ENCODE data around the gene NEURL2.
"Not testable (repeated sequence)": the region's sequence is repeated elsewhere in the genome, so short reads cannot be mapped to it uniquely, and the experiment has no call there.

NEURL2 gene, protein sequence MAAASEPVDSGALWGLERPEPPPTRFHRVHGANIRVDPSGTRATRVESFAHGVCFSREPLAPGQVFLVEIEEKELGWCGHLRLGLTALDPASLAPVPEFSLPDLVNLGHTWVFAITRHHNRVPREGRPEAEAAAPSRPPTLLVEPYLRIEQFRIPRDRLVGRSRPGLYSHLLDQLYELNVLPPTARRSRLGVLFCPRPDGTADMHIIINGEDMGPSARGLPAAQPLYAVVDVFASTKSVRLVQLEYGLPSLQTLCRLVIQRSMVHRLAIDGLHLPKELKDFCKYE

DNA sequence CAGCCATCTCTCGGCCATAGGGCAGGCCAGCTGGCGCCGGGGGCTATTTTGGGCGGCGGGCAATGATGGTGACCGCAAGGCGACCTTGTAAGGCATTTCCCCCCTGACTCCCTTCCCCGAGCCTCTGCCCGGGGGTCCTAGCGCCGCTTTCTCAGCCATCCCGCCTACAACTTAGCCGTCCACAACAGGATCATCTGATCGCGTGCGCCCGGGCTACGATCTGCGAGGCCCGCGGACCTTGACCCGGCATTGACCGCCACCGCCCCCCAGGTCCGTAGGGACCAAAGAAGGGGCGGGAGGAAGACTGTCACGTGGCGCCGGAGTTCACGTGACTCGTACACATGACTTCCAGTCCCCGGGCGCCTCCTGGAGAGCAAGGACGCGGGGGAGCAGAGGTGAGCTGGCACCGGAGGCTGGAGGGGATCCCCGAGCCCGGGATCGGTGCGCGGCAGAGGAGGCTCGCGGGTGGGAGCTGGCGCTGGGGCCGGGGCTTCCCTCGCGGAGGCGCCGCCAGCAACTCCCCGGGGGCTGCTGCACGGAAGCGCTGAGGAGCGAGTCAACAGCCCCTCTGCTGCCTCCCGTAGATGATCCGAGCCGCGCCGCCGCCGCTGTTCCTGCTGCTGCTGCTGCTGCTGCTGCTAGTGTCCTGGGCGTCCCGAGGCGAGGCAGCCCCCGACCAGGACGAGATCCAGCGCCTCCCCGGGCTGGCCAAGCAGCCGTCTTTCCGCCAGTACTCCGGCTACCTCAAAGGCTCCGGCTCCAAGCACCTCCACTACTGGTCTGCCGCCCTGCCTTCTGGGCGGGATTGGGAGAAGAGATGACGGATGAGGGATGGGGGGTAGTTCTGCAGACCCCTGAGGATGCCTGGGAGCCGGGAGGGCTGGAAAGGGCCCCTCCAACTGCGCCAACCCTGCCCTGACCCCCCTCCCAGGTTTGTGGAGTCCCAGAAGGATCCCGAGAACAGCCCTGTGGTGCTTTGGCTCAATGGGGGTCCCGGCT lies at the start of gene NEURL2, which contains the start of gene CTSA:
NEURL2 (minus strand) TSS at position 224 of the 999 bp plus-strand sequence; CDS start at position 7, 217 bp downstream.
CTSA (plus strand) TSS at position 351 of the 999 bp plus-strand sequence; CDS start at position 585, 234 bp downstream.
- peak; percentile 83 for DNase-seq (ENCODE audit: low read depth in 2 of 2)

DNA sequence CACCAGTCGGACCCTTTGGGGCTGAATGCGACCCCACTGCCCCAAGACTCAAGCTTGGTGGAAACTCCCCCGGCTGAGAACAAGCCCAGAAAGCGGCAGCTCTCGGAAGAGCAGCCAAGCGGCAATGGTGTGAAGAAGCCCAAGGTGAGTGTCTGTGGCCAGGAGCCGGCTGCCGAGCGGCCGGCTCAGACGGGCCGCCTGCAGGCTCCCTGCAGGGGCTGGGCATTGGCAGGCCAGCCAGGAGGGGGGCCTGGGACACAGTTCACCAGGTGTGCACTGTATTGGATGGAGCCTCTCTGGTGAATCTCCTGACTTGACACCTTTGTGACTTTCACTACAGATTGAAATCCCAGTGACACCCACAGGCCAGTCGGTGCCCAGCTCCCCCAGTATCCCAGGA lies 49.5 kb upstream of the NEURL2 start:
- DNase-seq (ENCODE audit: low read depth in 2 of 2): no peak

DNA sequence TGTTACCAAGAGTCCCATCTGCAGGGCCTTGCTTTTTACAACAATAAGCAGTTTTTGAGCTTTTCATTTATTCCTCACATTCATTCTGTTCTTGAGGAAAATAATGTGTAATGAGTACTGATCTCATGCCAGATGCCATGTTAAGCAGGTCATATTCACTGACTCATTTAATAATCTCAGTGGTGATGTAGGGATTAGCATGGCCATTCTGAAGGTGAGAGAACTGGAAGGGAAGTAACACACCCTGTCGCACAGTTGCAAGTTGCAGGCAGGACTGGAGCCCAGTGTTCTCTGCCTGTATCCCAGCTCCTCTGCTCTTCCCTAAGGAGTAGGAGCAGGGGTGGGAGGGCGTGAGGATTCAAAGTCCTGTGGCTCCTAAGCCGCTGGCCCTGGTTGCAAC lies 49.0 kb upstream of the NEURL2 start:
- no peak for DNase-seq (ENCODE audit: low read depth in 2 of 2)

DNA sequence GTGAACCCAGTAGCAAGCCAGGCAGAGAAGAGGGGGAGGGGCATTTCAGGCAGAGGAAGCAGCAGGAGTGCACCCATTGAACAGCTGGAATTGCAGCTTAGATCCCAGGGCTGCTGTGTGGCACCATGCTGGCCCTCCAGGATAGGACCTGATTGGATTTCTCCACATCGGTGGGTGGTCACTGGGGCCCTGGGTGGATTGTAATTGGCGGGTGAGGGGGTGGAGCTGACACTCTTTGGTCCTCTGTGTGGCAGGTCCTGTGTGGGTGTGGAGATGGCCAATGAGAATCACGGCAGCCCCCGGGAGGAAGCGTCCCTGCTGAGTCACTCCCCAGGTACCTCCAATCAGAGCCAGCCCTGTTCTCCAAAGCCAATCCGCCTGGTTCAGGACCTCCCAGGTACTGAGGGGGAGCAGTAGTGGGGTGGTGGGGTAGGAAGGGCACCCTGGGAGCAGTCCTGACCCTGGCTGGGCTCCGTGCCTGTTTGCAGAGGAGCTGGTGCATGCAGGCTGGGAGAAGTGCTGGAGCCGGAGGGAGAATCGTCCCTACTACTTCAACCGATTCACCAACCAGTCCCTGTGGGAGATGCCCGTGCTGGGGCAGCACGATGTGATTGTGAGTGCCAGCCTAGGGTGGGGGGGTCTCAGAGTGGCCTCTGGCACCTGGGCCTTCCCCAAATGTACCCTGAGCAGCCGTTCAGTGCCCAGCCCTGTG lies 47.9 kb upstream of the NEURL2 start:
- DNase-seq (ENCODE audit: low read depth in 2 of 2): no peak

DNA sequence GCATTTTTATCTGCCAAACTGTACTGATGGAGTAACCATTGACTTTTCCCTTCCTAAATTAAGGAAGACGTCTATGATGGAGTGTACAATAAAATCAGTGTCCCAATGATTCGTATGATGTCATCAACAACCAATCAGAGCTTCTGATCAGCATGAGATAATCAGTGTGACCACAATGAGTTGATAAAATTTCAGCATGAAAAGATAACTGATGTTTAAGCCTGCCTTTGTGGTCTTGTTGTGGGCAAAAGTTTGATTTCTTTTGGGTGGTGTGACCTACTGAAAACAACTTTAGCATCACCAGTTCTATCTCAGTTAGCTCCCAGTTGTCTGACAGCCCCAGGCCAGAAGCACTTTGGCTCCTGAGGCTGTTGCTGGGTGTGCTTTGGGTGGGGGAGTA lies 46.8 kb upstream of the NEURL2 start:
- DNase-seq (ENCODE audit: low read depth in 2 of 2): no peak

DNA sequence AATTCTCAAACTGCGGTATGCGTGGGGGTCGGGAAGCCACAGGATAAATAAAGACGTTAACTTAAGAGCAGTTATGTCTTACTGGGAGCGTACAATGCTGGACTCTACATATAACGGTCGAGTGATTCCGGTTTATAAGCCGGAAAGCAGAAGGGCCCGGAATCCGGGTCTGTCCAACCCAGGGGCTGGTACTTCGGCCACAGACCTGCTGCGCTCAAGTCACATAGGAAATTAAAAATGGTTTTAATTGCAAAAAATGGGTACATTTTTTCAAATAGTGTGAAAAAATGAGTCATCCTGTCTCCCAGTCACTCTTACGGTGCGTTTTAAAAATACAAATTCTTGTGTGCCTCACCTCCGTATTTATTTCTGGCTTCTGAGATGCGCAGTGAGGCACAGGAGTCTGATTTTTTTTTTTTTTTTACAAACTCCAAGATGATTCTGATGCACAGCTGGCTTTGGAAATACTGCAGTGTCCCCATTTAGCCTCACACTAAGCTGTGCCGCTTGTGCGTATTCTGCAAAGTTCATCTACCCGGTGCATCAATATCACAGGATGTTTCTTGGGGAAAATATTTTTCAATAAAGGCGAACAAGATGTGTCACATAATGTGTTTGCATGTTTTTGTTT lies 44.5 kb upstream of the NEURL2 start:
- DNase-seq (ENCODE audit: low read depth in 2 of 2): no peak

DNA sequence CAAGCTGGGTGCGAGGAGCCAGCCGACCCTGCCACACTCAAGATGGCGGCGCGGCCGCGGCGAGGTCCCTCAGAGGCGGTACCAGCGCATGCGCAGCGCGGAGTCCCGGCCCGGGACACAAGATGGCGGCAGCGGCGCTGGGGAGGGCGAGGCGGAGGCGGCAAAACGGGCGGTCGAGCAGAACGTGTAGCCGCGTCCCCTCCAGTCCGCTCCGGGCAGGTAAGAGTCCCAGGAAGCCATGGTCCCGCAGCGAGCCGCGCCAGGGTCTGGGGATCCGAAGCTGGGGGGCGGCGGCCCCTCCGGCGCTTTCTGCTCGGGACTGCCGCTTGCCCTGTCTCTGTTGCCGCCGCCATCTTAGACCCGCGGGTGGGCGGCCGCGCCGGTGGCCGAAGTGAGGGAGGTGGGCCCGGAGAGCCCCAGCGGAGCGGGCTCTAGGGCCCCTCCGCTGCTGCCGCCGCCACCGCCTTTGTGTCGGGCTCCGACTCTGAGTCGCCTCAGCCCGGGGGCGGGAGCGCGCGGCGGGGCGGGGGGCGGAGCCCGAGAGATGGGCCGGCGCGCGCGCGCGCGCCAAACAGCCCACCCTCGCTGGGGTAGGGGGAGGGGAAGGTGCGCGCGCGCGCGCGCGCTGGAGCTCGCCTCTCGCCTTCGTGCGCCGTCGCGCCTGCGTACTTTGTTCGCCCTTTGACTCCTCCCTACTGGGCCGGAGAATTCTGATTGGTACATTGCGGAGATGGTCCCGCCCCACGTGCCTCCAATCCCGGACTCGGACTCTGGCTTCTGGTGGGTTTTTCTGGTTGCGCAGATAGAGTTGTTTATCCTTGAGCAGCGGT lies 43.8 kb upstream of the NEURL2 start, which contains the start of gene PCIF1:
PCIF1 (plus strand) TSS at position 98 of the 830 bp plus-strand sequence. CDS start 4,317 bp downstream, outside the sequence.
- DNase-seq (ENCODE audit: low read depth in 2 of 2): peak; percentile 95

DNA sequence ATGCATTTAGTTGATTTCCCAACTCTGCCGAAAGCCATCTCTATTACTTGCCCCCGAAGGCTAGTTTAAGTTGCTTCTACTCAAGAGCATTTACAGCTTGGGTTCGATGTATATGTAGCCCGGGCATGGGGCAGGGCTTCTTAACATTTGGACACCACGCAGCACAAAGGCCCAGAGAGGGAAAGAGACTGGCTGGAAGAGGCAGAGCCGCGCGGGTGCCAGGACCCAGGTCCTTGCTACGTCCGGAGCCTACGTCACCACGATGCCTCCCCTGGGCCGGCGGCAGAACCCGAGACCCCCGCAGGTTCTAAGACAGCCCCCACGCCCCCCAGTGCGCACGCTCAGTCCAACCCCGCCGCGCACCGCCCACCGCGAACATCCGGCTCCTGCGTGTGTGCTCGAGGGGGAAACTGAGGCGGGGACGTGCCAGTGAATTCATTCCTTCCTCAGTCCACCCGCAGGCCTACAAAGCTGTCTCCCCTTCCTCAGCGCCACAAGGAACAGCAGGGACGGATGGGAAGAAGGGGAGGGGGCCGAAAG lies 43.1 kb upstream of the NEURL2 start:
- no peak for DNase-seq (ENCODE audit: low read depth in 2 of 2)

DNA sequence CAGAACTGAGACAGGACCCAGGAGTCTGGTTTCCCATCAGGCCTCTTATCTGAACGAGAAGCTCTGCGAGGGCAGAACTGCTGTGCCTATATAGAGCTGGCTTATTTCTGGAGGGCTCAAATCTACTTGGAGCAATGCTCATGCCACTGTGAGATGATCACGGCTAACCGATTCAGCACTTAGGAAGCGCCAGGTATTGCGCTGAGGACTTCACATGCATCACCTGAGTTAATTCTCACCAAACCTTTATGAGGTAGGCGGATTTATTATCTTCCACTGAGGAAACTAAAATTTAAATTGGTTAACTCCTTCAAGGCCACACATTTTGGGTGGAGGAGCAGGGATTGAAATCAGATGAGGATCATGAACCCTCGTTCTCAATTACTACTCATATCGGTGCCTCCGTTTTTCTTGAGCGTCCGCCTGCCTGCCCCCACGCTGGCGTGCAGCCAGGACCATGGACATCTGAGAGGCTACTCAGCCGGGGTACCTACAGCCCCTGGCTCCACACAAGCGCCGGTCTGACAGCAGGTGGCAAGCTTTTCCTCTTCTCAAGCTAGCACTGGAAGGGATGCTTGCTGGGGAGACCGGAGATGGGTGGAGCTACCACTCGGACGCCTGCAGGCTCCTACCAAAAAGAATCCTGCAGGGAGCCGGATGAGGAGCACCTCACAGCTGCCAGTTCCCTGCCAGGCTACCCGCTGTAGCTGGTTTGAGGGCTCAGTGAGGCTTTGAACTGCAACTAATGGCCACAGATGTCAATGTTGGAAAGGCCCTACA lies 42.4 kb upstream of the NEURL2 start:
- no peak for DNase-seq (ENCODE audit: low read depth in 2 of 2)

DNA sequence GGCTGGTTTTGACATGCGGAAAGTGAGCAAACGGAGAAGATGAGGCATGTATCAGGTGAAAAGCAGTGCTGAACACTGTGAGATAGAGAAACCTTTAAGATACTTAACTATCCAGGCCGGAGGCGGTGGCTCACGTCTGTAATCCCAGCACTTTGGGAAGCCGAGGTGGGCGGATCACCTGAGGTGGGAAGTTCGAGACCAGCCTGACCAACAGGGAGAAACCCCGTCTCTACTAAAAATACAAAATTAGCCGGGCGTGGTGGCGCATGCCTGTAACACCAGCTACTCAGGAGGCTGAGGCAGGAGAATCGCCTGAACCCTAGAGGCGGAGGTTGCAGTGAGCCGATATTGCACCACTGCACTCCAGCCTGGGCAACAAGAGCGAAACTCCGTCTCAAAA lies 40.7 kb upstream of the NEURL2 start:
- not testable (repeated sequence) for DNase-seq (ENCODE audit: low read depth in 2 of 2)

DNA sequence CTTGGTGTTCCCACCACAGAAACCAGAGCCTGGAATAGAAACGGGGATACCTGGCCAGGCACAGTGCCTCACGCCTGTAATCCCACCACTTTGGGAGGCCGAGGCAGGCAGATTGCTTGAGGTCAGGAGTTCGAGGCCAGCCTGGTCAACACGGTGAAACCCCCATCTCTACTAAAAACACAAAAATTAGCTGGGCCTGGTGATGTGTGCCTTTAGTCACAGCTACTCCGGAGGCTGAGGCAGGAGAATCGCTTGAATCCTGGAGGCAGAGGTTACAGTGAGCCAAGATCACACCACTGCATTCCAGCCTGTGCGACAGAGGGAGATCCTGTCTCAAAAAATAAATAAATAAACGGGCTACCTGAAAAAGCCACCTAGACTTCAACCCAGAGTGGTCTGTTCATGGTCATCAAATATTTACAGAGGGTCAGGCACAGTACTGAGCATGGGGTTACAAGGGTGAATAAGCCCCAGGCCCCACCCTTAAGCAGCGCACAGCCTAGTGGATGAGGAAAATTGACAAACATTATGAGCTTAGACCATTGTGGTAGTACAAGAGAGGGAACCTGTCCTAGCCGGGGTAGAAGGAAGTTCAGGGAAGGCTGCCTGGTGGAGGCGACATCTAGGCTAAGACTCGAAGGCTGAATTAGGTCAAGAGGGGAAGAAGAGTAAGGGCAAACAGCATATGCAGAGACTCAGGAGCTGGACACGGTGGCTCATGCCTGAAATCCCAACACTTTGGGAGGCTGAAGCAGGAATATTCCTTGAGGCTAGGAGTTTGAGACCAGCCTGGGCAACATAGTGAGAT lies 36.3 kb upstream of the NEURL2 start:
- DNase-seq (ENCODE audit: low read depth in 2 of 2): no peak

DNA sequence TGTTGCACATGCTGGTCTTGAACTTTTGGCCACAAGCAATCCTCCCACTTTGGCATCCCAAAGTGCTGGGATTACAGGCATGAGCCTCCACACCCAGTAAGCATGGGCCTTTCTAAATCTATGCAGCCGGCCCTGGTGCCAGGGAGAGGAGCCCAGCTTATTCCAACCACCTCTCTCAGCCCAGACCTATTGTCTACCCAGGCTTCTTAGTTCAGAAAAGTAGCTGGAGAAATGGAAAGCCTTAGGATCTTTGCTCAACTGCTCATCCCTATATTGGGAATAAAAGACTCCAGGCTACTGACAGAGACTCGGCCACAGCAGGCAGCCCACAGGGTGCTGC lies 35.7 kb upstream of the NEURL2 start:
- no peak for DNase-seq (ENCODE audit: low read depth in 2 of 2)

DNA sequence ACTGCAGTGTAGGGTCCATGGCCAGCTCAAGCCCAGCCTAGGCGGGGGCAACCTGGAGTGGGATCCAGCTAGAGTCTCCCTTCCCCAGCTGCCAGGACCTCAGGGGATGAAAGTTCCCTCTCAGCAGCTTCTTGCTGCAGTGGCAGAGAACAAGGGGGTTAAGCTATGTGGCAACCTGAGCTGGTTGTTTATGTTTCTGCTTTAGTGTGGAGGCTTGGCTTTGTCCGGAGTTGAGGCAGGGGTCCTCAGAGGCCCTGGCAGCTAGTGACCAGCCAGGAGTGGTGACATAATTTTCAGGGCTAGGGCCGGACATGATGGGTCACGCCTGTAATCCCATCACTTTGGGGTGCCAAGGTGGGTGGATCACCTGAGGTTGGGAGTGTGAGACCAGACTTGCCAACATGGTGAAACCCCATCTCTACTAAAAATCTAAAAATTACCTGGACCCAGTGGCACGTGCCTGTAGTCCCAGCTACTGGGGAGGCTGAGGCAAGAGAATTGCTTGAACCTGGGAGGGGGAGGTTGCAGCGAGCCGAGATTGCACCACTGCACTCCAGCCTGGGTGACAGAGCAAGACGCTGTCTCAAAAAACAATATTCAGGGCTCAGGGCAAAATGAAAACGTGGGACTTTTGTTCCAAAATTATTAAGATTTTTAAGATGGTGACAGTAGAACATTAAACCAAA lies 35.0 kb upstream of the NEURL2 start:
- no peak for DNase-seq (ENCODE audit: low read depth in 2 of 2)

DNA sequence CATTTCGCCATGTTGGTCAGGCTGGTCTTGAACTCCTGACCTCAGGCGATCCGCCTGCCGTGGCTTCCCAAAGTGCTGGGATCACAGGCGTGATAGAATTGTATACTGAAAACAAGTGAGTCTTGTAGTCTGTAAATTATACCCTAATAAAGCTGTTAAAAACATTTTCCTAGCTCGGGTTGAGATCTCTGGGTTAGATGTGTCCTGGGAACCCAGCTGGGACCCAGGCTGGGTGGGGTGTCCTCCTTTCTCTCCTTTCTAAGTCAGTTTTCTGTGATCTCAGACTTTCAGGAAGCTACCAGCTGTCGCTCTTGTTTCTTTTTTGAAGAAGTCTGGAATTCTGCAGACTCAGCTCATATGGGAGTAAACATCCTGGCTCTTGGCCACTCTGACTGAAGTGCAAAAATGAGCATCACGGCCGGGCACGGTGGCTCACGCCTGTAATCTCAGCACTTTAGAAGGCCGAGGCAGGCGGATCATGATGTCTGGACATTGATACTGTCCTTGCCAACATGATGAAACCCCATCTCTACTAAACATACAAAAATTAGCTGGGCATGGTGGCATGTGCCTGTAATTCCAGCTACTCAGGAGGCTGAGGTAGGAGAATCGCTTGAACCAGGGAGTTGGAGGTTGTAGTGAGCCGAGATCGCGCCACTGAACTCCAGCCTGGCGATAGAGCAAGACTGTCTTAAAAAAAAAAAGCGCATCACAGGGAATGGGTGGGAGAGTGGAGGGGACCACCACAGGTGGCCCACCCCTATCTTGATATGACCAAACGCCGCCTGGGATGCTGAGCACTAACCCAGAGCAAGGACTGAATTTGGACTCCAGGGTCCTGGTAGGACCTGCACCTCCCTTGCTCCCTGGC lies 33.6 kb upstream of the NEURL2 start:
- DNase-seq (ENCODE audit: low read depth in 2 of 2): no peak

DNA sequence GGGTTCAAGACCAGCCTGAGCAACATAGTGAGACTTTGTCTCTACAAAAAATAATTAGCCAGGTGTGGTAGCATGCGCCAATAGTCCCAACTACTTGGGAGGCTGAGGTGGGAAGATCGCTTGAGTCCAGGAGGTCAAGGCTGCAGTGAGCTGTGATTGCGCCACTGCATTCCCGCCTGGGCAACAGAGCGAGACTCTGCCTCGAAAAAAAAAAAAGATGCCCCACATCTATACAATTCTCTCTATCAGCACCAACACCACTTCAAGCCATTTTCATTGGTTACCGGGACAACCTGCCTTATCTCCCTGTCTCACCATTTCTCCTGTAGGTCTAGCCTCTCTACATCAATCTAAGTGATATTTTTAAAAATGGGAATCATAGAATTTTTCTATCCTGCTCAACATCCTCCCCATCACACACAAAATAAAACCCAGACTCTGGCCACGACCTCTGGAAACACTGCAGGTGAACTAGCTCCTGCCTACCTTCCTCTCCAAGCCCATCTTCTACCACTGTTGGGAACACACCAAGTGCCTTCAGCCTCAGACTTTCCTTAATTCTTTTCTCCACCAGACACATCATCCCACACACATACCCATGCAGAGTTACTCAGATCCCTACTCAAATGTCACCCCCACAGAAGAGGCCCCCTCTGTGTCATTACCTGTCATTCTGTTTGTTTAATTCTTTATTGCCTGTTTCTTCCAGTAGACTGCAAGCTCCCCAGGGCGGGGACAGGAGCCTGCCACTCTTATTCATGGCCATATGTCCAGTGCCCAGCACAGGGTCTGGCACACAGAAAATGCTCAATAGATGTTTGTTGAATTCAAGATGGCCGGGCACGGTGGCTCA lies 30.6 kb upstream of the NEURL2 start:
- DNase-seq (ENCODE audit: low read depth in 2 of 2): no peak
